GM18951 (cell line): ENCODE measurements around the gene DACH1.

ENCODE experiments used
- POLR2A ChIP-seq: IDR thresholded peaks from 4 replicates; pipeline ENCODE4 v1.6.1; 2011; ENCODE audit warnings: mild to moderate bottlenecking; ENCODE audit not compliant: insufficient read length, insufficient read depth; ENCODE audit errors: extremely low read depth
- in situ Hi-C: fragments of 300-500 bp; cut with MboI; formaldehyde crosslinking; loops from one replicate; pipeline ENCODE4 v1.12.0; 2022; ENCODE audit warnings: low sequenced_read_pairs, mixed read lengths, inconsistent platforms; ENCODE audit not compliant: unreplicated experiment

The DACH1 gene

GRCh38 chr13:71606818-71607217, 260.2 kb downstream of the DACH1 start:
- in situ Hi-C loops = no loop called here

GRCh38 chr13:71605744-71606143, 261.3 kb downstream of the DACH1 start:
- no peak for TF ChIP-seq POLR2A
- in situ Hi-C loops = no loop called here

More at GRCh38 chr13:71606818-71607217, 260.2 kb downstream of the DACH1 start:
- no peak for TF ChIP-seq POLR2A

DNA sequence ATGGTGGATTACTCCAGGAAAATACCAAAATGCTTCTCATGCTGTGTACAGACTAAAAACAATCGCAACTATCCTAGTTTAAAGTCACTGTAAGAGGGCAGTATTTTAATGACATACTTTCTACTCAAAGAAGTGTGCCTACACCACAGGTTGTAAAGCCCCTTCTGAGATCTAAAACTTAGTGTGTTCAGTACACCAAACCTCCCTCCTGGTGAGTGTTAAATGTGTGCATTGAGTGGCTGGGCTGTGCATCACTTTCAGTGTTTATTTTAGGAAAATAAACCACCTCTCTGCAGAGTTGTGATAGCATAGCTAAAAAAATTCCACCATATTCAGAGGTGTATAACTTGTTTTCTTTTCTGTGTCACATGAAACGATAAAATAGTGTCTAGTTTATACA, 263.7 kb downstream of the DACH1 start:
- in situ Hi-C loops = no loop called here
- no peak for TF ChIP-seq POLR2A

GRCh38 chr13:71602344-71602743, 264.7 kb downstream of the DACH1 start:
- in situ Hi-C loops = no loop called here
- no peak for TF ChIP-seq POLR2A

GRCh38 chr13:71597150-71597549, 269.9 kb downstream of the DACH1 start:
- in situ Hi-C loops = no loop called here

GRCh38 chr13:71596116-71596515, 270.9 kb downstream of the DACH1 start:
- in situ Hi-C loops = no loop called here
- no peak for TF ChIP-seq POLR2A

More at GRCh38 chr13:71597150-71597549, 269.9 kb downstream of the DACH1 start:
- no peak for TF ChIP-seq POLR2A

DNA sequence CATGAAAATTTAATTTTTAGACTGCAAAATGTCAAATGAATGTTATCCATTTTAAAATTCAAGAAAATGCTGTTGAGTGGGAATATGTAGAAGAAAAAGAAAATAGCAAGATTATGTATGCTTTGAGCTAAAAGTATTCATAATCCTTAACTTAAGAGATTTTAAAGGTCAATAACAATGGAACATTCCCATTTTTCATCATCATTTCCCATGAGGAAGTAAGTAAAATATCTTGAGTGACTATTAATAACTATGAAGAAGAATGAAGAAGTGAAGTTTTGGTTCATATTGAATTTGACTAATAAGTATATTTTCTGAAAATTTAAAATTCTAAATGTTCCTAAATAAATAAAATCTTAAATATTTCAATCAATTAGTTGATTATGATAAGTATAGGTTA, 273.4 kb downstream of the DACH1 start:
- in situ Hi-C loops = no loop called here
- no peak for TF ChIP-seq POLR2A

GRCh38 chr13:71591374-71591773, 275.6 kb downstream of the DACH1 start:
- no peak for TF ChIP-seq POLR2A
- in situ Hi-C loops = no loop called here

- no peak for TF ChIP-seq POLR2A
- in situ Hi-C loops = no loop called here
These were observed 276.3 kb downstream of the DACH1 start for GRCh38 chr13:71590654-71591148.

- no peak for TF ChIP-seq POLR2A
- in situ Hi-C loops = no loop called here
These were observed 278.0 kb downstream of the DACH1 start for GRCh38 chr13:71589032-71589431.

DNA sequence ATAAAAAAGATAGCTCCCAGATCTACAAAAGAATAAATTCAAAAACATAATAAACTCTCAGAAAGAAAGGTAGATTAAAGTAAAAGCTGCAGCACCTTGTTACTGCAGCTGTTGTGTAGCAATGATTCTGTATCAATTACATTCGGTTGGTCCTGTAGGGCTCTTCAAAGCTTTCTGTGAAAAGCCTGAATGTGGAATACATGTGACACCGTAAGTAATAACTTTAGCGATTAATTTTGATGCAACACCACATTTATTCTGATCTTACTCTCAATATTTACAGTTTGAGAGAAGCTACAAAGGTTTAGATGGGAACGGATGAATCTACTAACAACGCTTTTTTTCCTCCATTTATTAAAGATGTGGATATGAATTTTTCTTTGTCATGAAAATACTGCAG, 279.2 kb downstream of the DACH1 start:
- TF ChIP-seq POLR2A = no peak
- in situ Hi-C loops = no loop called here

- in situ Hi-C loops = no loop called here
- TF ChIP-seq POLR2A = no peak
These were observed 279.8 kb downstream of the DACH1 start for GRCh38 chr13:71587193-71587592.

GRCh38 chr13:71583581-71583980, 283.4 kb downstream of the DACH1 start:
- in situ Hi-C loops = no loop called here
- no peak for TF ChIP-seq POLR2A

GRCh38 chr13:71580614-71581013, 286.4 kb downstream of the DACH1 start:
- in situ Hi-C loops = no loop called here
- no peak for TF ChIP-seq POLR2A

- no peak for TF ChIP-seq POLR2A
- in situ Hi-C loops = no loop called here
These were observed 289.0 kb downstream of the DACH1 start for GRCh38 chr13:71578048-71578447.
